ACC112 (cell line): ENCODE measurements around the gene PFDN5.
A peak's percentile ranks its signal among the peaks of the same experiment; 100 is the strongest.

ENCODE experiments used
- H2AFZ ChIP-seq: fragments of 200-600 bp; sonication (generic); one replicate; pipeline ENCODE4 v1.6.0; 2017; ENCODE audit warnings: antibody characterized with exemption, low read length; ENCODE audit not compliant: unreplicated experiment
- H3K27ac ChIP-seq: fragments of 200-600 bp; sonication (generic); 2 replicates; pipeline ENCODE4 v1.5.1; 2014; ENCODE audit warnings: low read depth, mild to moderate bottlenecking, antibody characterized with exemption, low read length, moderate library complexity
- H3K27me3 ChIP-seq: fragments of 200-600 bp; sonication (generic); 2 replicates; pipeline ENCODE4 v1.6.1; 2014; ENCODE audit warnings: mild to moderate bottlenecking, antibody characterized with exemption, low read length, moderate library complexity, mixed read lengths; ENCODE audit not compliant: insufficient read depth
- H3K36me3 ChIP-seq: fragments of 200-600 bp; sonication (generic); 2 replicates; pipeline ENCODE4 v1.6.1; 2016; ENCODE audit warnings: mild to moderate bottlenecking, antibody characterized with exemption, low read length, moderate library complexity, mixed read lengths; ENCODE audit not compliant: insufficient read depth
- H3K4me1 ChIP-seq: fragments of 200-600 bp; sonication (generic); one replicate; pipeline ENCODE4 v1.6.1; 2016; ENCODE audit warnings: low read length, mixed read lengths; ENCODE audit not compliant: insufficient read depth, unreplicated experiment, control insufficient read depth
- H3K4me3 ChIP-seq: fragments of 200-600 bp; sonication (generic); 2 replicates; pipeline ENCODE4 v1.5.1; 2014; ENCODE audit warnings: mild to moderate bottlenecking, low read depth, low read length
- H3K79me2 ChIP-seq: fragments of 200-600 bp; sonication (generic); one replicate; pipeline ENCODE4 v1.6.0; 2016; ENCODE audit warnings: low read length; ENCODE audit not compliant: control insufficient read depth, unreplicated experiment, insufficient read depth

PFDN5 gene

GRCh38 chr12:53267306-53267998, 27.9 kb upstream of the PFDN5 start:
- H3K27me3 ChIP-seq: no peaks in the 10 kb centered on the region
- H3K27ac ChIP-seq: no peak overlapping the region
- peaks cover 19% of the 10 kb centered on the region for H3K4me1 ChIP-seq
- H3K79me2 ChIP-seq: peaks cover 23% of the 10 kb centered on the region
- H3K4me3 ChIP-seq: peak overlapping the region; percentile 79
- H2AFZ ChIP-seq: peak overlapping the region; percentile 86
- no peaks in the 10 kb centered on the region; the same call in 1 of the 2 replicates for H3K36me3 ChIP-seq

GRCh38 chr12:53267999-53268629, 27.2 kb upstream of the PFDN5 start, which contains the start of gene ESPL1:
Gene ESPL1 (plus strand): TSS chr12:53268299. CDS start chr12:53268767, 468 bp downstream.
- H2AFZ ChIP-seq: peak within 1 kb of the TSS; percentile 86
- H3K4me1 ChIP-seq: peaks cover 19% of the 10 kb centered on the region
- H3K27ac ChIP-seq: peak within 1 kb of the TSS; percentile 66

GRCh38 chr12:53268630-53269562, 26.4 kb upstream of the PFDN5 start:
- Histone ChIP-seq H3K36me3 (no peaks in the 10 kb centered on the region; the same call in 1 of the 2 replicates), H3K4me1 (peaks cover 19% of the 10 kb centered on the region), H3K27ac (peak overlapping the region; percentile 66), H3K4me3 (peak overlapping the region; percentile 79), H3K79me2 (peaks cover 23% of the 10 kb centered on the region), H2AFZ (peak overlapping the region; percentile 86), H3K27me3 (no peaks in the 10 kb centered on the region)

More at GRCh38 chr12:53267999-53268629, 27.2 kb upstream of the PFDN5 start, which contains the start of gene ESPL1:
- Histone ChIP-seq H3K36me3 (no peaks in the 10 kb centered on the region; the same call in 1 of the 2 replicates), H3K79me2 (peaks cover 23% of the 10 kb centered on the region), H3K27me3 (no peaks in the 10 kb centered on the region), H3K4me3 (peak within 1 kb of the TSS; percentile 79)

GRCh38 chr12:53274445-53274844, 20.9 kb upstream of the PFDN5 start:
- no peak overlapping the region for H3K4me3 ChIP-seq
- H3K36me3 ChIP-seq: no peaks in the 10 kb centered on the region; the same call in 1 of the 2 replicates

GRCh38 chr12:53276511-53276910, 18.8 kb upstream of the PFDN5 start:
- H2AFZ ChIP-seq: no peak overlapping the region
- no peaks in the 10 kb centered on the region for H3K79me2 ChIP-seq
- H3K4me3 ChIP-seq: no peak overlapping the region
- H3K27me3 ChIP-seq: no peaks in the 10 kb centered on the region
- H3K4me1 ChIP-seq: no peaks in the 10 kb centered on the region
- H3K27ac ChIP-seq: no peak overlapping the region
- no peaks in the 10 kb centered on the region; the same call in 1 of the 2 replicates for H3K36me3 ChIP-seq

More at GRCh38 chr12:53274445-53274844, 20.9 kb upstream of the PFDN5 start:
- Histone ChIP-seq H3K27me3 (no peaks in the 10 kb centered on the region), H2AFZ (no peak overlapping the region), H3K4me1 (peaks cover 12% of the 10 kb centered on the region), H3K79me2 (peaks cover 13% of the 10 kb centered on the region), H3K27ac (no peak overlapping the region)

- Histone ChIP-seq H3K4me1 (no peaks in the 10 kb centered on the region), H3K27me3 (no peaks in the 10 kb centered on the region), H2AFZ (no peak overlapping the region), H3K79me2 (no peaks in the 10 kb centered on the region), H3K27ac (no peak overlapping the region), H3K4me3 (no peak overlapping the region), H3K36me3 (no peaks in the 10 kb centered on the region; the same call in 1 of the 2 replicates)
Observed at GRCh38 chr12:53277981-53278380, 17.4 kb upstream of the PFDN5 start.

GRCh38 chr12:53279283-53279869, 16.0 kb upstream of the PFDN5 start:
- Histone ChIP-seq H3K27ac (no peak overlapping the region), H3K79me2 (no peaks in the 10 kb centered on the region), H2AFZ (no peak overlapping the region), H3K4me3 (no peak overlapping the region), H3K36me3 (no peaks in the 10 kb centered on the region; the same call in 1 of the 2 replicates), H3K27me3 (no peaks in the 10 kb centered on the region), H3K4me1 (no peaks in the 10 kb centered on the region)

GRCh38 chr12:53279888-53280498, 15.3 kb upstream of the PFDN5 start:
- Histone ChIP-seq H3K27ac (no peak overlapping the region), H3K36me3 (peaks cover 1% of the 10 kb centered on the region)

GRCh38 chr12:53286448-53286847, 8.9 kb upstream of the PFDN5 start:
- Histone ChIP-seq H3K27me3 (no peaks in the 10 kb centered on the region), H2AFZ (no peak overlapping the region), H3K4me1 (peaks cover 31% of the 10 kb centered on the region), H3K36me3 (peaks cover 4% of the 10 kb centered on the region), H3K27ac (no peak overlapping the region), H3K79me2 (no peaks in the 10 kb centered on the region), H3K4me3 (no peak overlapping the region)

More at GRCh38 chr12:53279888-53280498, 15.3 kb upstream of the PFDN5 start:
- no peak overlapping the region for H2AFZ ChIP-seq
- H3K4me3 ChIP-seq: no peak overlapping the region
- H3K27me3 ChIP-seq: no peaks in the 10 kb centered on the region
- no peaks in the 10 kb centered on the region for H3K79me2 ChIP-seq
- H3K4me1 ChIP-seq: no peaks in the 10 kb centered on the region
